Measurements from ENCODE around the gene RCSD1.
A peak's percentile ranks its signal among the peaks of the same experiment; 100 is the strongest.

The RCSD1 gene

GRCh38 chr1:167669209-167670124 is 39.4 kb downstream of the RCSD1 start:
- no peak for DNase-seq (ENCODE audit: low read depth)

GRCh38 chr1:167670563-167670962 is 40.5 kb downstream of the RCSD1 start:
- DNase-seq (ENCODE audit: low read depth): no peak

- no peak for DNase-seq (ENCODE audit: low read depth)
Measured at GRCh38 chr1:167671727-167672511, 41.9 kb downstream of the RCSD1 start.

DNA sequence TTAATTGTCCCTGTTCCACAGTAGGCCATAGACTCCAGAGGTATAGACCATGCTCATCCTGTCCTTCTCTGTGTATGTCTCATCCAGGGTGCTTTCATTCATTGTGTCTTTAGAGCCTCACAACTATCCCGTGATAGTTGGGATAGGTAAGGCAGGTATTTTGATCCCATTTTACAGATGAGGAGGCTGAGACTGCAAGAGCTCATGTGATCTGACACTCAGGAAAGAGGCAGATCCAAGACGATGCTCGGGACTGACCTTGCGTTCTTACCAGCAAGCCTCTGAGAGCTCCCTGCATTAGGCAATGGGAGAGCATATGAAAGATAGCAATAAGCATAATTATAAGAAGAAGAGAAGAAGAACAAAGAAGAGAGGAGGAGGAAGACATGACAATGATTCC is 42.8 kb downstream of the RCSD1 start:
- DNase-seq (ENCODE audit: low read depth): no peak

- DNase-seq (ENCODE audit: low read depth): no peak
Measured at GRCh38 chr1:167673265-167673664, 43.2 kb downstream of the RCSD1 start.

GRCh38 chr1:167674156-167674555 is 44.1 kb downstream of the RCSD1 start:
- DNase-seq (ENCODE audit: low read depth): no peak

- no peak for DNase-seq (ENCODE audit: low read depth)
Measured at GRCh38 chr1:167675440-167675839, 45.4 kb downstream of the RCSD1 start.

DNA sequence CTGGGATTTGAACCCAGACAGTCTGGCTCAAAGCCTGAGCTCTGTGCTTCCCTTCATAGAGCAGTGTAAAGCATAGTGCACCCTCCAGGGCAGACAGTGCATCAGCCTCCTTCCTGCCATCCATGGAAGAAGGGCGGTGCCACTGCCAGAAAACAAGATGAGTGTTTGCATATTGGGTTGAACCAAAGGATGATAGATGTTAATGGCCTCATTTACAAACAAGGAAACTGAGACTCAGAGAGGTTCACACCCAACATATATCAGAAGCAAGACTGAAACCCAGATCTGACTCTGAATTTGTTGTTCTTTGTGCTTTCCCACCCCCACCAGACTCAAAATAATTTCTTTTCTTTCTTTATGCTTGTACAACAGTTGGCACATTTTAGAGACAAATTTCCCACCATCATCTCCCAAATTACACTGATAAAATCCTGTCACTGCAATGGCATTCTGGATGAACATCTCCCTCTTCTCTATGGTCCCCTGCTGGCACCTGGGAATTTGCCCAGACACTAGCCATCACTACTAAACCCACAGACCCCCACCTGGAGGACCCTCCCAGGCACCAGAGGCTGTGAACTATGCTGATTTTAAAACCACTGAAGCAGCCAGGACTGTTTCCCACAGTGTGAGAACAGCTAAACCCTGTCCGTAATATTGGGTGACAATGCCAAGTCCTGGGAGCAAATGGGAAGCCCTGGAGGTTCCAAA is 46.3 kb downstream of the RCSD1 start:
- no peak for DNase-seq (ENCODE audit: low read depth)

DNA sequence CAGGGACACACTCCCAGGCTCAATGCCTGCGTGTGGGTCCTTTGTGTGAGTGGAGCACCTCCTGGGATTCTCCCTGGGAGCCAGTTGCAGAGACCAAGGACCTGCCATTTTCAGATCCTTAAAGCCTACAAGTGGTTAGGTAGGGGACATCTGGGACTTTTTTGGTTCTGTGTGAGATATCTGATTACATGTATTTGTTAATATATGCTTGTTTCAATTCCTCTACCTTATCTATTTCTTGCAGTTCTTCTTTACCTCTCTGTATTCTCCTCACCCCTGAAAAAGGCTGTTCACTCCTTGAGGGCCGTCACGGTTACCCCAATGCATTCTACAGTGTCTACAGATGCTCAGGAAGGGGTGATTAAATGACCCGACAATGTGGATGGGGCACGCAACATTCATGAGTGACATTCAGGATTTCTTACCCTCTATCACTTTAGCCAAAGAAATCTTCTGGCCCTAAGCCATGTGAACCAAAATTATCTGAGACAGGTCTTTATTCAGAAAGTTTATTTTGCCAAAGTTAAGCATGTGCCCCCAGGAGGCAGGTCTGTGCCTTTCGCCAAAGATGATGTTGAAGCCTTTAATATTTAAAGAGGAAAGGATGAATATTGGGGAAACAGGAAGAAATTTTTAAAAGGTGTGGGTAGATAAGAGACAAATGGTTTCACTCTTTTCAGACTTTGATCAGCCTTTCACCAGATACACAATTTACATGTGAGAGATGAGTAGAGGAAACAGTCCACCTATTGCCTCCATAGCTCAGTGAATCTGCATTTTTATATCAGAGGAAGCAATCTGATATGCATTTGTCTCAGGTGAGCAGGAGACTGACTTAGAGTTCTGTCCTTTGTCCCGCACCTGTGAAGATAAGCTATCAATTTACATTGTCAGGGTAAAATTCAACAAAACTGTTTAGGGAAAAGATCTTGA is 47.1 kb downstream of the RCSD1 start:
- no peak for DNase-seq (ENCODE audit: low read depth)

GRCh38 chr1:167678422-167678821 is 48.4 kb downstream of the RCSD1 start:
- no peak for DNase-seq (ENCODE audit: low read depth)

DNA sequence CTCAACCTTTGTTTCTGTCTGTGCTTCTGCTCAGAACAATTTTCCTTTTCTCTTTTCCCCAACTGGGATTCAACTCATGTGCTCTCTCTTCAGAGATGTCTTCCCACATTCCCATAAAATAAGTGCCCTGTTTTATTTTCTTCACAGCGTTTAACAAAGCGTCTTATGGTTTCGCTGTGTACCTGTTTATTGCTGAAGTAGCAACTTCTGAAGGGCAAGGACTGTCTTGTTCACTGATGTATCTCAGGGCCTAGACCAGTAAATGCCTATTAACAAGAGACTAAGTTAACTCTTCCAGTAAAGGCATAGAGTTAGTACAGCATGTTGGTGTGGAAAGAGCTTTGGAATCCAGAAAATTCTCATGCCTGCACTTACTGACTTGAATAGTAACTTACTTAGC is 48.8 kb downstream of the RCSD1 start:
- no peak for DNase-seq (ENCODE audit: low read depth)

DNA sequence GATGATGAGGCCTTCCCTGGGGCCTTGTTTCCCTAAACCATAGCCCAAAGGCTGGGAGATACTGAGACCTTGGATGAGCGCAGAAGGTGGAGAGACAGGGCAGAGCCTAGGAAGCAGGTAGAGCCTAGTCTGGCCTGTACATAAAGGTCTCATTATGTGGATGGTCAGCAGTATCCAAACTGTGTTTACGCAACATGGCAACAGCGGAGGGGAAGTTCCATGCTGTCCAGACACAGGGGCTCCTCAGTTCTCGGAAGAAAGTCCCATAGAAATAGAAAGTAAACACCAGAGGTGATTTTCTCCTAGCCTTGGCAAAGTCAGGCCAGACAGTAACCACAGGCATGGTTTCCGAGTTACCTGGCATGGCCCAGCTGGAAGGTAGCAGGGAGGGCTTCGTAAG is 49.7 kb downstream of the RCSD1 start:
- DNase-seq (ENCODE audit: low read depth): no peak

- no peak for DNase-seq (ENCODE audit: low read depth)
Measured at GRCh38 chr1:167681024-167681423, 51.0 kb downstream of the RCSD1 start.

- no peak for DNase-seq (ENCODE audit: low read depth)
Measured at GRCh38 chr1:167681451-167682098, 51.5 kb downstream of the RCSD1 start.

DNA sequence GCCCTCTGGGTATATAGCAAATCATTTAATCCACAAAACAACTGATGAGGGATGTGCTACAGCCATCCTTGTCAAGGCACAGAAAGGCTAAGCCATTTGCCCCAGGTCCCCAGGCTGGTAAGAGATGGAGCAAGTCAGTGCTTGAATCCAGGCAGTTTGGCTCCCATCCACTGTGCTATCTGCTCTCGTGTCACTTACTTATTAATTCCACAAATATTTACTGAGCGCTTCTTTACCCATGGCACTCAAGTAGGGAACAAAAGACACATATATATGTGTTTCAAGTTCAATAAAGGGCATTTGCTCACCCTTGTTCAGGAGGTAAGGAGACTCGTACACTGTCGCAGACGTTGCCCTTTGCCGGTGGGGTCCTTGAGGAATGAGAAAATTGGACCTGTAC is 53.2 kb downstream of the RCSD1 start:
- DNase-seq (ENCODE audit: low read depth): no peak

- DNase-seq (ENCODE audit: low read depth): no peak
Measured at GRCh38 chr1:167683641-167684502, 53.8 kb downstream of the RCSD1 start.

DNA sequence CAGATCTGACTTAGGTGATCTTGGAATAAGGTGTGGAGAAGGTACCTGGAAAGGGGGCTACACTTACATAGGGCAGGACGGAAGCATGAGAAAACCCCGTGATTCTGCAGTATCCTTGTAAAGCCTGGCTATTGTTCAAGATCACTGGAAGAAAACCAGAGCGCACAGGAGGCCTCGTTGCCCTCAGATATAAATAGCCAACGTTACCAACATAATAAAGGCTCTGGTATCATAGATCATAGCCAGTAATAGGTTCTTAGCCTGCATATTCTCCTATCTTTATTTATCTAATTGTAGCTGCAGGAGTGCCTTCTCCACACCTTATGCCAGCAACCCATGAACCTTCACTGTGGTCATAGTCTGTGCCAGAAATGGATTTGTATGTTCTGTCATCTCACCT is 55.8 kb downstream of the RCSD1 start:
- no peak for DNase-seq (ENCODE audit: low read depth)

DNA sequence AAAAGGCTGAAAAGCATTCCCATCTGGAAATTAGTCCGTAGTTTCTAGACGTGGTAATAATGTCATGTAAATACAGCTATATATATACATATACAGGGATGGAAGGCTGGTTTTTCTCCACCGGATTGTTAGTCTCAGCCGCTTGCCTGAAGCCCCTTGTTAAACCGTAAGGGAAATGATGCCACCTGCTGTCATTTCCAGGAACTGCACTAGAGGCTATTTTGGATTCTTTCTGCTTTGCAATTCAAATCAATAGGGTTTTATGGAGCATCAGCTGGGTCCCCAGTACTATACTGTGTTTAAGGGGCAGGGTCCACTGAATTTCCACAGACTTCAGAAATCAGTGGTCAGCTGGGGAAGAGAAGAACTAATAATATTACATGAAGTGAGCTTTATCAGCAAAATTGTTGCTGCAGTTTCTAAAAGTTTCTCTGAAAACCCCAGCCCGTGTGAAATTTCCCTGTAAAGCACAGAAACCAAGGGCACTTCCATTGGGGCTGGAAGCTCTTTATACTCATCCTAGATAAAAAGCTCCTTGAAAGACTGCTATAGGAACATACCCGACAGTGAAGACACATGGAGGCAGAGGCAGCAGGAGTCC is 58.0 kb downstream of the RCSD1 start:
- peak; percentile 77 for DNase-seq (ENCODE audit: low read depth)

DNA sequence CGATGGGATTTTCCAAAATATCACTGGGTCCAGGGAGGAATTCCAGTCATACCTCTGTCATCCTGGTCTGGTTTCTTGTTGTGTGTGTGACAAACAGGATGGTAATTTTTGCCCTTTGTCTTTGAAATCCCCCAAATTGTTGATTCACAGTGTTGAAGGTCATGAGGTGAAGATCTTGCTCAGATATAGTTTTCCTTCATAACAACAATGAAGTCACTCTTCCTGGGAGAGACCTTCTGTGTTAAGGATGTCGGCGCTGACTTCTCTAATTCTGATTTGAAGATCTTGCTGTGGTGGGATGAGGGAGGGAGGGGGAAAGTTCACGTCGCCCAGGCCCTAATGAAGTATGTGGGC is 59.5 kb downstream of the RCSD1 start:
- no peak for DNase-seq (ENCODE audit: low read depth)

GRCh38 chr1:167690053-167690452 is 60.0 kb downstream of the RCSD1 start:
- no peak for DNase-seq (ENCODE audit: low read depth)
